ENCODE results near the gene CPT1B. TPM values are rescaled to one million over a fixed set of nuclear protein-coding genes. Genes with fewer than 3 reads are reported as not detected.
"Not testable (repeated sequence)": the region's sequence is repeated elsewhere in the genome, so short reads cannot be mapped to it uniquely, and the experiment has no call there.

CPT1B gene
- total RNA-seq, 1 donor from 2014 or later = 89.0 TPM

DNA sequence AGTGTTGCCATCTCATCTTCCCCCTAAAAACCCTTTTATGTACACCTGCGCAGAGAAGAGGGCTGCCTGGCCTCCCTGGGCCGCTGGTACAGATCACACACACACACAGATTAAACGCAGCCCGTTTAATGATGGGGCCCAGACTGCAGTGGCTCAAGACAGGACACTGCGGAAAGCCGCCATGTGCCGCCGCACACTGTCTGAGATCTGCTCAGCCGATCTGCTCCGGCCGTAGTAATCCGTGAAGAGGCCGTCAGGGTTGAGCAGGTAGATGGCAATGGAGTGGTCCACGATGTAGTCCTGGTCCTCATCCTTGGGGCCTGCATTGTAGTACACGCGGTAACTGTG, 54.8 kb downstream of the CPT1B start:
- no peak for DNase-seq (ENCODE audit: low spot score)
- Mint-ChIP-seq H3K27ac (ENCODE audit: unreplicated experiment) (no peak overlapping the region), H3K4me1 (ENCODE audit: unreplicated experiment) (peaks cover 6% of the 10 kb centered on the region), H3K4me3 (ENCODE audit: unreplicated experiment) (peak overlapping the region; percentile 7), H3K27me3 (ENCODE audit: unreplicated experiment) (peaks cover 24% of the 10 kb centered on the region), H3K9me3 (ENCODE audit: unreplicated experiment) (no peaks in the 10 kb centered on the region), H3K36me3 (ENCODE audit: low read depth, unreplicated experiment) (peaks cover 18% of the 10 kb centered on the region)
- TF ChIP-seq, protein P1, sequence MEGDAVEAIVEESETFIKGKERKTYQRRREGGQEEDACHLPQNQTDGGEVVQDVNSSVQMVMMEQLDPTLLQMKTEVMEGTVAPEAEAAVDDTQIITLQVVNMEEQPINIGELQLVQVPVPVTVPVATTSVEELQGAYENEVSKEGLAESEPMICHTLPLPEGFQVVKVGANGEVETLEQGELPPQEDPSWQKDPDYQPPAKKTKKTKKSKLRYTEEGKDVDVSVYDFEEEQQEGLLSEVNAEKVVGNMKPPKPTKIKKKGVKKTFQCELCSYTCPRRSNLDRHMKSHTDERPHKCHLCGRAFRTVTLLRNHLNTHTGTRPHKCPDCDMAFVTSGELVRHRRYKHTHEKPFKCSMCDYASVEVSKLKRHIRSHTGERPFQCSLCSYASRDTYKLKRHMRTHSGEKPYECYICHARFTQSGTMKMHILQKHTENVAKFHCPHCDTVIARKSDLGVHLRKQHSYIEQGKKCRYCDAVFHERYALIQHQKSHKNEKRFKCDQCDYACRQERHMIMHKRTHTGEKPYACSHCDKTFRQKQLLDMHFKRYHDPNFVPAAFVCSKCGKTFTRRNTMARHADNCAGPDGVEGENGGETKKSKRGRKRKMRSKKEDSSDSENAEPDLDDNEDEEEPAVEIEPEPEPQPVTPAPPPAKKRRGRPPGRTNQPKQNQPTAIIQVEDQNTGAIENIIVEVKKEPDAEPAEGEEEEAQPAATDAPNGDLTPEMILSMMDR (IDR thresholded peaks at IDR 0.05; ENCODE audit: unreplicated experiment) = no peak

DNA sequence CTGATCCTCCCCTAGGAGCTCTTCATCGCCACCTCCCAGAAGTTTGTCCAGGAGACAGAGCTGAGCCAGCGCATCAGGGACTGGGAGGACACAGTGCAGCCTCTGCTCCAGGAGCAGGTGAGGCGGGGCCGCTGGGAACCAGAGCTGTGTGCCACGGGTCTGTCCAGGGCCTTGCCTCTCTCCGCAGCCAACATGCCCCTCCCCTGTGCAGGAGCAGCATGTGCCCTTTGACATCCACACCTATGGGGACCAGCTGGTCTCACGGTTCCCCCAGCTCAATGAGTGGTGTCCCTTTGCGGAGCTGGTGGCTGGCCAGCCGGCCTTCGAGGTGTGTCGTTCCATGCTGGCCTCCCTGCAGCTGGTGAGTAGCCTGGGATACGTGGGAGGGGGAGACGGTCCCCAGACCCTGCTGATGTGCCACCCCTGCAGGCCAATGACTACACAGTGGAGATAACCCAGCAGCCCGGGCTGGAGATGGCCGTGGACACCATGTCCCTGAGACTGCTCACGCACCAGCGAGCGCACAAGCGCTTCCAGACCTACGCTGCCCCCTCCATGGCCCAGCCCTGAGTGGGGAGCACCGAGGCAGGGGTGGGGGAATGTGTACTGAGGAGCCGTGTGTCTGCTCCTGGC, 55.3 kb downstream of the CPT1B start:
- TF ChIP-seq, protein P1 (IDR thresholded peaks at IDR 0.05; ENCODE audit: unreplicated experiment) = no peak
- no peak overlapping the region for H3K27ac Mint-ChIP-seq (ENCODE audit: unreplicated experiment)
- peaks cover 6% of the 10 kb centered on the region for H3K4me1 Mint-ChIP-seq (ENCODE audit: unreplicated experiment)
- H3K27me3 Mint-ChIP-seq (ENCODE audit: unreplicated experiment) = peaks cover 19% of the 10 kb centered on the region
- H3K9me3 Mint-ChIP-seq (ENCODE audit: unreplicated experiment) = no peaks in the 10 kb centered on the region
- no peak for DNase-seq (ENCODE audit: low spot score)
- peak overlapping the region; percentile 7 for H3K4me3 Mint-ChIP-seq (ENCODE audit: unreplicated experiment)
- H3K36me3 Mint-ChIP-seq (ENCODE audit: low read depth, unreplicated experiment) = peaks cover 18% of the 10 kb centered on the region

DNA sequence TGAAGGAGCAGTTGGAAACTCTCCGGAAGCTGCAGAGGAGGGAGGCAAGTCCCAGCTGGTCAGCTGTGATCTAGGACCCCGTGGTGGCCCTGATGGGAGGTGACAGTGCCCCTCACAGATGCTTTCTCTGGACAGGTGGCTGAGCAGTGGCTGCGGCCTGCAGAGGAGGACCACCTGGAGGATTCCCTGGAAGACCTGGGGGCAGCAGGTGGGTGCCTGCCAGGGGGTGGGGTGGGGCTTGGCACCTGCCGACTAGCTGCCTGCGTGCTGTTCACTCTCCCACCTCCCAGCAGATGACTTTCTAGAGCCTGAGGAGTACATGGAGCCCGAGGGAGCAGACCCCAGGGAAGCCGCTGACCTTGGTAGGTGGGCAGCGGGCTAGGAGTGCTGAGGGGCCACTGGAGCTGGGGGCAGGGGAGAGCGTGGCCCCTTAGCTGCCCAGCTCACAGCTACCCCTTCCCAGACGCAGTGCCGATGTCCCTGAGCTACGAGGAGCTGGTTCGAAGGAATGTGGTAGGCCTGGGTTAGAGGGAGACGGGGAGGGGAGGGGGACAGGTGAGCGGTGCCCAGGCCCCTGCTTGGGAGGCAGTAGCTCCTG, 55.9 kb downstream of the CPT1B start:
- DNase-seq (ENCODE audit: low spot score) = no peak
- Mint-ChIP-seq H3K4me3 (ENCODE audit: unreplicated experiment) (no peak overlapping the region), H3K4me1 (ENCODE audit: unreplicated experiment) (peaks cover 6% of the 10 kb centered on the region), H3K9me3 (ENCODE audit: unreplicated experiment) (no peaks in the 10 kb centered on the region), H3K27ac (ENCODE audit: unreplicated experiment) (no peak overlapping the region), H3K27me3 (ENCODE audit: unreplicated experiment) (peaks cover 13% of the 10 kb centered on the region), H3K36me3 (ENCODE audit: low read depth, unreplicated experiment) (peaks cover 18% of the 10 kb centered on the region)
- TF ChIP-seq, protein P1 (IDR thresholded peaks at IDR 0.05; ENCODE audit: unreplicated experiment) = no peak

DNA sequence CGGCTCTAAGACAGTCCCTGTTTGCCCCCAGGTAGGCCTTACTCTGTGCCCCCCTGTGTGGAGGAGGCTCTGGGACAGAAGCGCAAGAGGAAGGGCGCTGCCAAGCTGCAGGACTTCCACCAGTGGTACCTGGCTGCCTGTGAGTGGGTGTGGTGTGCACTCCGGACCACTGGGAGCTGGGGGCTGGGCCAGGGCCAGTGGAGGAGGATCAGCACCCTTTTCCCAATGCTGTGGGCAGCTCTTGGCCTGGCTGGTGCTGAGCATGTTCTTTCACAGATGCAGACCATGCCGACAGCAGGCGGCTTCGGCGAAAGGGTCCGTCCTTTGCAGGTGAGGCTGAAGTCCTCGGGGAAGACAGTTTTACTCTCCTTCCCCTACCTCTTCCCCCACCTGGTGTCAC, 56.5 kb downstream of the CPT1B start:
- Mint-ChIP-seq H3K9me3 (ENCODE audit: unreplicated experiment) (no peaks in the 10 kb centered on the region), H3K36me3 (ENCODE audit: low read depth, unreplicated experiment) (peaks cover 18% of the 10 kb centered on the region), H3K27ac (ENCODE audit: unreplicated experiment) (no peak overlapping the region), H3K4me1 (ENCODE audit: unreplicated experiment) (peaks cover 6% of the 10 kb centered on the region), H3K4me3 (ENCODE audit: unreplicated experiment) (no peak overlapping the region), H3K27me3 (ENCODE audit: unreplicated experiment) (peaks cover 10% of the 10 kb centered on the region)
- no peak for DNase-seq (ENCODE audit: low spot score)
- TF ChIP-seq, protein P1 (IDR thresholded peaks at IDR 0.05; ENCODE audit: unreplicated experiment) = no peak

DNA sequence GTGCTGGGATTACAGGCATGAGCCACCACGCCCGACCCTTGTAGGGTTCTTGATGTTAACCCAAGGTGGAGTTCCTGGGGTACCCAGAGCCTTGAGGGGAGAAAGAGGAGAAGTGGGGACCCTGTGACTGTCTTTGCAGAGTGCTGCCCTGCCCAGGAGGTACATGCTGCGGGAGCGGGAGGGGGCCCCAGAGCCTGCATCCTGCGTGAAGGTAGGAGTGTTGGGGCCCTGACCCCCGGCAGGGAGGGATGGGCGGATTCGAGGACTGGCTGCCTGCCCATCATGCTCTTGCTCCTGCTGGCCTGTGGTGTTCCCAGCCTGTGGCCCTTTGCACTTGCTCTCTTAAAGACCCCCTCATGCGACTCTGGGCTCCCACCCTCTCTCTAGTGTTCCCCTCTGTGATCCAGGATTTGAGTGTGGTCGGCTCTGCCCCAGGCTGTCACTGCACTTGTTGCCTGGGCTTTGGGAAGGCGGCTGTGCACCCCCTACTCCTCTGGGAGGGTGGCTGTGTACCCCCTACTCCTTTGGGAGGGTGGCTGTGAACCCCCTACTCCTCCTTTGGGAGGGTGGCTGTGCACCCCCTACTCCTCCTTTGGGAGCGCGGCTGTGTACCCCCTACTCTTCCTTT, 57.3 kb downstream of the CPT1B start:
- peaks cover 6% of the 10 kb centered on the region for H3K4me1 Mint-ChIP-seq (ENCODE audit: unreplicated experiment)
- no peaks in the 10 kb centered on the region for H3K9me3 Mint-ChIP-seq (ENCODE audit: unreplicated experiment)
- DNase-seq (ENCODE audit: low spot score) = no peak
- peaks cover 18% of the 10 kb centered on the region for H3K36me3 Mint-ChIP-seq (ENCODE audit: low read depth, unreplicated experiment)
- no peak overlapping the region for H3K27ac Mint-ChIP-seq (ENCODE audit: unreplicated experiment)
- TF ChIP-seq, protein P1 (IDR thresholded peaks at IDR 0.05; ENCODE audit: unreplicated experiment) = no peak
- peaks cover 10% of the 10 kb centered on the region for H3K27me3 Mint-ChIP-seq (ENCODE audit: unreplicated experiment)
- H3K4me3 Mint-ChIP-seq (ENCODE audit: unreplicated experiment) = no peak overlapping the region

DNA sequence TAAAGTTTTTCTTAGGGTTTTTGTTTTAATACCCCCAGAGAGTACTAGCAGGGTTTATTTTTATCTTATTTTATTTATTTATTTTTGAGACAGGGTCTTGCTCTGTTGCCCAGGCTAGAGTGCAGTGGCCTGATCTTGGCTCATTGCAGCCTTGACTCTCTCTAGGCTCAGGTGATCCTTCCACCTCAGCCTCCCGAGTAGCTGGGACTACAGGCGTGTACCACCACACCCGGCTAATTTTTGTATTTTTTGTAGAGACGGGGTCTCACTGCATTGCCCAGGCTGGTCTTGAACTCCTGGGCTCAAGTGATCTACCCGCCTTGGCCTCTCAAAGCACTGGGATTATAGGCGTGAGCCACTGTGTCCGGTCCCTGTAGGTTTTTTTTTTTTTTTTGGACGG, 58.0 kb downstream of the CPT1B start:
- H3K36me3 Mint-ChIP-seq (ENCODE audit: low read depth, unreplicated experiment) = peaks cover 18% of the 10 kb centered on the region
- H3K4me3 Mint-ChIP-seq (ENCODE audit: unreplicated experiment); H3K4me1 Mint-ChIP-seq (ENCODE audit: unreplicated experiment); H3K27me3 Mint-ChIP-seq (ENCODE audit: unreplicated experiment); DNase-seq (ENCODE audit: low spot score); H3K27ac Mint-ChIP-seq (ENCODE audit: unreplicated experiment); H3K9me3 Mint-ChIP-seq (ENCODE audit: unreplicated experiment): not testable (repeated sequence)
